T-helper 2 cell treated with Interferon-gamma antibody and Interleukin-4, amounts not matched to agents 100 ng/mL and 5 ng/mL, for 36 hours (primary cell): Measurements from ENCODE around the gene MAGI2. TPM values are rescaled to one million over a fixed set of nuclear protein-coding genes. Genes with fewer than 3 reads are reported as not detected.

ENCODE experiments used
- intact Hi-C: fragments of 100-400 bp; cut with micrococcal nuclease; formaldehyde crosslinking; loops from one replicate; pipeline ENCODE4 v1.15.1; 2023
- total RNA-seq: library from RNA; stranded (reverse); gene quantifications from 2 replicates; pipeline ENCODE4 v1.2.3, GENCODE V29; 2022

The MAGI2 gene
- total RNA-seq, 1 donor from 2014 or later, result not detected

GRCh38 chr7:78167860-78168259 is 1285.6 kb downstream of the MAGI2 start:
- intact Hi-C loops, result no loop called here

DNA sequence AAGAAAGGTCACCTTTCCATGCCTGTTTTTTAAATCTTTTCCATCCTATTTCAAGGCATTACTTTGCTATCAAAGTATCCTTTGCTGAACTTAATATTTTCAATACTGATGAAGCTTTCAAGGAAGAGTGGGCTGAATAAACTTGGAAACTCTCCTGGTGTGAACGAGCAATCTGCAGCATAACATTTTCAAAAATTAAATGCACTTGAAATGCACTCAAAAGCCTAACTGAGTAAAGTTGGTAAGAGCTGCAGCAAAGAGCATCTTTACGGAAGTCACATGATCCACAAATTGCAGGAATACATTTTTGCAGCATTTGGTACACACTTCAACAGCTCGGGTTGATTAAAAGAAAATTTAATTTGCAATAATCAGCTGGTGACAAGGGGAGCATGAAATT is 1287.6 kb downstream of the MAGI2 start:
- intact Hi-C loops, result no loop called here

DNA sequence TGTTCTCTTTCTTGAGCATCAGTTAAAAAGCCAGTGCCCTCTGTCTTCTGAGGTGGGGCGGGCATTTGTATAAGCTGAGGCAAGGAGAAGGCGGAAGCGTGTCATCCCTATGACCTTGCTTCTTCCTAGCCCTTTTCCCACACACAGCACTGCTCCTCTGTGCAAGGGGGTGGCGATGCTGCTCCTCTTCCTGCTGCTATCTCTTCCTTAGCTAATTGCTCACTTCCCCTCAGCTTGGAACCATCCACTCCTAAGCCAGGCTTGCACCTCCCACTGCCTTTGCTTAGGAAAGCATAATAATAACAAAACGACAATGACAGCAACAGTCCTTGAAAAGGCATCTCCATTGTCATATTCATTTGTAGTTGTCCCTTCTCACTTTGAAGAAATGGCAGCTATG is 1288.0 kb downstream of the MAGI2 start:
- intact Hi-C loops, result no loop called here

DNA sequence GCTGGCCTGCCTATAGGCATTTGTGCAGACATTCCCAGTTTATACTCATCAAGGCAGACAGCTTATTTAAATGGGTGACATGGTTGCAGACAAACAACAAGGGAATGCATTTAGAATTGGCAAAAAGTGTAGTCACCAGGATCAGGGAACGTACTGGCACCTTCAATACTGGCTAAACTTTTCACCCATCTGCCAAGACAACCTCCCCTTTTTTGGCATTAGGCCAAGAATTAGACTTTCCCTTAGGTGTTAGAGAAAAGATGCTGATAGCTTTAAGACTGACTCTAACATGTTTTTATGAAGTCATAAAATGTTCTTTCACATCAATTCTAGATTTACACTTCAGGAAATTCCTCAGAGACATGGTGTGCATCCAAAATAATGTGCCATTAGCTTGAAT is 1289.0 kb downstream of the MAGI2 start:
- intact Hi-C loops, result no loop called here

GRCh38 chr7:78161781-78162180 is 1291.7 kb downstream of the MAGI2 start:
- intact Hi-C loops, result no loop called here

DNA sequence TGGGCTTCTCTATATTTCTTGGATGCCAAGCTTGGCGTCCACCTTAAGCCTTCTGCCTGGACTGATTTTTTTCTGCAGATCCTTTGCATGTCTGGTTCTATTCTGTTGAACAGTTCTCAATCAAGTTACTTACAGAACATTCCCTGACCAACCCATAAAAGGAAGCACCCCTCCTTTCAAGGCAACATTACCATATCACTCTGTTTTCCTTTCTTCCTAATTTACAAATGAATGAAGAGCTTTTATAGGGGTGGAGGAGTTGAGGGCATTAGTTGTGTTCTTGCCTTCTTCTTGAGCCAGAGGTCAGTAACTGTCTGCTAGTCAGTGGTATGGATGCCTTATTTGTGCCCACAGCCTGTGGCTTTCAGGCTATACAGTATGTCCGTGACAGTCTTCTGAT is 1293.9 kb downstream of the MAGI2 start:
- intact Hi-C loops, result no loop called here

DNA sequence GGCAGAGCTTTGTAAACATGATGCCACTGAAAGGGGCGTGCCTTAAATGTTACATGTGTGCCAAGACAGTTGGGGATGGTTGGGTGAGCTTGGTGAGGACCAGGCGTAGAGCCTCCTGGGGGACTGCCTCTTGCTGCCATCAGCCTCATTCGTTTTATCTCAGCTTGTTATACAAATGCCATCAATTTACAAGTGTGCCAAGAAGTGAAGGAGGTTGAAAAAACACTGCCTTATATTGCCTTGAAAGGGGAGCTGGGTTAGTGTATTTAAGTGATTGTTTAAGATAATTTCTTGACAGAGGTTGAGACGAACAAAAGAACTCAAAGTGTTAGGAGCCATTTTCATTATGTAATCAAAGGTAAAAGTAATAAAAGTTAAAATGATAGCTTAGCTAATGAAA is 1300.2 kb downstream of the MAGI2 start:
- intact Hi-C loops, result no loop called here

GRCh38 chr7:78151229-78151628 is 1302.2 kb downstream of the MAGI2 start:
- intact Hi-C loops, result no loop called here

- intact Hi-C loops, result no loop called here
Measured at GRCh38 chr7:78149787-78150186, 1303.7 kb downstream of the MAGI2 start.

DNA sequence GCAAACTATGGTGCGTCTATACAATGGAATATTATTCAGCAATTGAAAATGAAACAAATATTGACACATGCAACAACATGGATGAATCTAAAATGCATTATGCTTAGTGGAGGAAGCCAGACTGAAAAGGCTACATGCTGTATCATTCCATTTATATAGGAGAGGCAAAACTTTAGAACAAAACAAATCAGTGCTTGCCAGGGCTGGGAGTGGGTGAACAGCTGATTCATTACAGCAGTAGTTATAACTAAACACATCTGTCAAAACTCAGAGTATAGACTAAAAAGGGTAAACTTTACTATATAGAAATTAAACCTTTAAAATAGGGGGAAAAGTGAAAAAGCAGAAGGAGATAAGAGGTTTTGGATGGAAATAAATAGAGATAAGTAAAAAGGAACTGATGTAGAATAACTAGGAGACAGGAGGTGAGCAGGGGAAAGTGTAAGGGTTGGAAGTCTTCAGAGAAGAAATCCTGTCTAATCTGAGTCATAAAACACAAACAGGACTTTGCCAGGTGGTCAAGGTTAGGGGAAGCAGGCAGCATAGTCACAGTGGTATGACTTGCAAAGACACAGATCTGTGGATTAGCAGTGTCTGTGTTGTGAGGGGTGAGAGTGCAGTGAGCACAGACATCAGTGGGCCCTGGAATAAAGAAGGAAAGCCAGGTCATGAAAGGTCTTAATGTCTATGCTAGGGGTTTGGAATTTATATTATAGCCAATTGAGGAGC is 1305.1 kb downstream of the MAGI2 start:
- intact Hi-C loops, result no loop called here

DNA sequence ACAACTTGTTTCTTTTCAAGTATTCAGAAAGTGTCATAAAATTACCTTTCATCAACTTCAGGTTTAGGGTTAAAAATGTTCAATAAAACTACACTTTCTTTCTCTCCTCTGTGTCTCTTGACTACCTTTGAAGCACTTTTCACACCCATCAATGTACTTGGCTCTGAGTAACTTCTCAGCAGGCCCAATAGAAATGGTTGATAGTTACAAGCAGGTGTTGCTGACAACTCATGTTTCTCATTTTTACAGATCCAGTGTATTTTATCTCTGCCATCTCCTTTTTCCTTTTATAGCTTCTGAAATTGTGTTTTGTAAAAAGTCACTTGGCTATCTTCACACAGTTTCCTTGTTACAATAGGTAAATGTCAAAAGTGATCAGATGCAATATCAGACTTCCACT is 1306.9 kb downstream of the MAGI2 start:
- intact Hi-C loops, result no loop called here

- intact Hi-C loops, result no loop called here
Measured at GRCh38 chr7:78143661-78144060, 1309.8 kb downstream of the MAGI2 start.

GRCh38 chr7:78141522-78142281 is 1311.8 kb downstream of the MAGI2 start:
- intact Hi-C loops, result no loop called here

DNA sequence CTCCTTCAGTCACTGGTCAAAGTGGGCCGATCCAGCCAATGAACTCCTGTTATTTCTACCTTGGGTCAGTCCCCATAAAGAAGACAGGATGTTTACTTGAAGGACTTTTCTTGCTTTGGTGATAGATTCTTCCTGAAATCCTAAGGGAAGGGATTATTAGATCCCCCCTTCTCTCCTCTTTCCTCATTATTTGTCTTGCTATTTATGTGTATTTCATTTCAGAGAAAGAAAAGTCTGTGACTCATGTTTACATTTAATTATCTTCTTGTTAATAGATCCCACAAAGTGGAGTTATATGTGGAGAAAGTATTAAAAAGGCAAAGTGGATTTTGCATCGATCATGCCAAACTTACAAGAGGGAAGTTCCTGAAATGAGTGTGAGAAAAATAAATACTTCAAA is 1313.4 kb downstream of the MAGI2 start:
- intact Hi-C loops, result no loop called here

- intact Hi-C loops, result no loop called here
Measured at GRCh38 chr7:78139335-78139734, 1314.1 kb downstream of the MAGI2 start.

DNA sequence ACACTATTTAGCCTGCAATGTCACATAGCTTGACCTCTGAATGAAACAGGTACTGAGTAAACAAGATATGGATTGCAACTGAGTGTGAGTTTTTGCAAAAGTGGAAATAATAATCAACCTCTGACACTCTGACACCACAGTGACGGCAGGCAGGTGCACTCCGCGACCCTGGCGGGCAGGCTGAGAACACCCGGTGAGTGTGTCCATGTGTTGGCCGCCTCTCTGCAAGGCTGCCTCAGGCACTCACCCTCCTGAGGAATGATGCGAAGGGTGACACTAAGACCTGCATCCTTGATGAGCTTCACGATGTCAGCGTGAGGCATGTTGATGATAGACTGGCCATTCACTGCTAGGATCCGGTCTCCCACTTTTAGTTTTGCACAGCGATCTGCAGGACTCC is 1318.7 kb downstream of the MAGI2 start:
- intact Hi-C loops, result no loop called here

DNA sequence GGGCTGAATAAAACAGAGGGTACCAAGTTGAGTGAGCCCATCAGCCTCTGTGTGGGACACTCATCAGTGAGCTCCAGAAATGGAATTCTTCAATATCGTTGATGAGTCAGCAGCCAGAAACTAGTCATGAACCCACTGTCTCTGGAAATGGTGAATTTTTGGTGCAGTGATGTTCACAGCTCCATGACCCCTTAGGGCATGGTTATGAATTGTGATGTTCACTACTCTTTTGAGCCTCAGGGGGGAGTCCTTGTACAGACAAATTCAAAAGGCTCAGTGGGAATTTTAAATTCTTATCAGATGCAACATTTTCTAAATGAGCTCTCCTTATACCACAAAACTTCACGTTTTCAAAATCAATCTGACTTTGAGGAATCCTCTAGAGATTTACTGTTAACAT is 1319.2 kb downstream of the MAGI2 start:
- intact Hi-C loops, result no loop called here

GRCh38 chr7:78130446-78131215 is 1322.8 kb downstream of the MAGI2 start:
- intact Hi-C loops, result no loop called here

DNA sequence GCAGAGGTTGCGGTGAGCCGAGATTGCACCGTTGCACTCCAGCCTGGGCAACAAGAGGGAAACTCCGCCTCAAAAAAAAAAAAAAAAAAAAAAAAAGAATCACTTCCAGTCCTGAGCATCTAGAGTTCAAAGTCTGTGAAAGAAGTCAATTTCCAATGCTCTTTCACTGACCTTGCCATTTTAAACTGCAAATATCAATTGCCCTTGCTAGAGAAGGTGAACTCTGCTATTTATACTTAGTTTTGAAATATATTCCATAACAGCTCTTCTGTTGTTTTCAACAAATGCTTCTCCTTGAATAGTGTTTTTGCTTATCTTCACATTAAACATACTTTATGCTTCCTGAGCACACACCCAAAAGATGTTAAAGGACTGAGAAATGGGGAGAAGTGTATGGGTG is 1323.6 kb downstream of the MAGI2 start:
- intact Hi-C loops, result no loop called here

GRCh38 chr7:78127009-78127408 is 1326.5 kb downstream of the MAGI2 start:
- intact Hi-C loops, result no loop called here

GRCh38 chr7:78125884-78126283 is 1327.6 kb downstream of the MAGI2 start:
- intact Hi-C loops, result no loop called here

DNA sequence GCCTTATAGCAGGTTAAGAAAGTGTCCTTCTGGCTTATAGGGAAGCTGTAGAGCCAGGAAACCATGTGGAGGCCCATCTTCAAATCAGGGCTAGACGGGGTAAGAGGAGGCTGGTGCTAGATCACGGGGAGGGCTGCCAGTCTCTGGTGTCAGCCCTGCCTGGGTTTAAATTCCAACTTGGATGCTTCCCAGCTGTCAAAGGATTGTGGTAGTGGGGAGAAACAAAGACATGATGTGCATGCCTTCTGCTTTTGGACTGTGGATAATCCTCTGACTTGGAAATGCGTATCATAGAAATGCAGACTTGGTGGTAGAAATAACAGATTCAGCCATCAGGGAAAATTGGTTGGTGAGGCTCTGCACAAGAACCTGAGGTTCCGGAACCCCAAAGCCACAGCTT is 1329.3 kb downstream of the MAGI2 start:
- intact Hi-C loops, result no loop called here
